Heart right ventricle (tissue), 16 donors: Measurements from ENCODE around the gene KREMEN1. TPM values are rescaled to one million over a fixed set of nuclear protein-coding genes. Genes with fewer than 3 reads are reported as not detected.
"Not testable (repeated sequence)": the region's sequence is repeated elsewhere in the genome, so short reads cannot be mapped to it uniquely, and the experiment has no call there.

ENCODE experiments used
- ATAC-seq, 8 donors: fragments of 200-7000 bp; cut with Tn5 transposase; one replicate each; pipeline ENCODE4 v1.9.1; 2020; ENCODE audit warnings: mild to moderate bottlenecking in 8 of 8, moderate library complexity in 8 of 8, moderate number of reproducible peaks in 1 of 8
- DNase-seq, 2 donors: peaks; one replicate each; pipeline ENCODE4 v3.0.0-alpha.2; 2020
- H3K27ac ChIP-seq, 10 donors: fragments of 200-600 bp; sonication (generic) in 2 of 10; one replicate each; pipeline versions ENCODE4 v1.5.0 to v1.8.0; 2020 to 2022; ENCODE audit warnings: mild to moderate bottlenecking in 3 of 10
- H3K27me3 ChIP-seq, 7 donors: fragments of 200-600 bp; one replicate each; pipeline ENCODE4 v1.8.0; 2021 to 2022; ENCODE audit warnings: mild to moderate bottlenecking in 2 of 7
- H3K36me3 ChIP-seq, 9 donors: fragments of 200-600 bp; sonication (generic) in 1 of 9; one replicate each; pipeline versions ENCODE4 v1.5.0 to v1.8.0; 2020 to 2022; ENCODE audit warnings: mild to moderate bottlenecking in 2 of 9
- H3K4me1 ChIP-seq, 9 donors: fragments of 200-600 bp; sonication (generic) in 1 of 9; one replicate each; pipeline versions ENCODE4 v1.5.0 to v1.8.0; 2020 to 2022; ENCODE audit warnings: mild to moderate bottlenecking in 4 of 9
- H3K4me3 ChIP-seq, 10 donors: fragments of 200-600 bp; sonication (generic) in 2 of 10; one replicate each; pipeline versions ENCODE4 v1.5.0 to v1.8.0; 2020 to 2022; ENCODE audit warnings: mild to moderate bottlenecking in 7 of 10, moderate library complexity in 2 of 10
- H3K9me3 ChIP-seq, 11 donors: fragments of 200-600 bp in 10 of 11; sonication (generic) in 2 of 11; one replicate each; pipeline versions ENCODE4 v1.5.0 to v1.8.0; 2013 to 2022; ENCODE audit warnings: mild to moderate bottlenecking in 2 of 11, control low read depth in 1 of 11, moderate library complexity in 1 of 11
- CTCF ChIP-seq, 9 donors: fragments of 200-600 bp; sonication (generic) in 2 of 9; IDR thresholded peaks; one replicate each; pipeline versions ENCODE4 v1.5.0 to v1.8.0; 2021 to 2022; ENCODE audit warnings: antibody characterized with exemption in 9 of 9, mild to moderate bottlenecking in 5 of 9, moderate library complexity in 1 of 9
- WGBS, 2 donors: extraction: QIAGEN DNeasy Blood & Tissue Kit; methylation state at CpG; one replicate each; pipeline ENCODE4 v1.1.7; 2013; ENCODE audit warnings: inconsistent platforms in 1 of 2; 5-methylcytosine and 5-hydroxymethylcytosine counted together
- intact Hi-C, 10 donors: fragments of 100-400 bp; cut with DNase I; formaldehyde crosslinking; loops; one replicate each; pipeline versions ENCODE4 v1.11.1 to v1.14.2; 2022
- polyA plus RNA-seq, 2 donors: library from polyadenylated mRNA; stranded (reverse); fragments of 200-250 nt; gene quantifications; one replicate each; pipeline ENCODE4 v1.2.3, GENCODE V29; 2013
- total RNA-seq, 10 donors: library from RNA; stranded (reverse); fragmentation: NEBNext Ultra II Directional in 3 of 10; extraction: Animal tissue kit (Norgen Biotek cat#: 25700) in 3 of 10; gene quantifications; one replicate each; pipeline versions ENCODE4 v1.2.1 to v1.2.4, GENCODE V29; 2021 to 2023
- donor health status: Arrhythmogenic right ventricular cardiomyopathy.
- donor health status: ischemic (EF 13 %, LVEDD 7.1; RV severe dilation, severe dysfunction).
- donor health status: healthy with polysubstance abuse.
- donor health status: DM: no; HTN: yes; CAD: no.
- donor health status: DM: no; HTN: no; CAD: no.
- donor health status: ischemic (EF 25% LVEDD 6.9; RV normal size, moderate dysfunction).
- donor health status: ischemic (EF 25% LVEDD 5.7; RV mildly dilated, moderate dysfunction).
- donor health status: healthy.
- donor health status: DM: yes; HTN: yes; CAD: no.
- donor health status: Ischemic cardiomyopathy.
- donor health status: ischemic (EF 35%, LVEDD 5.7; RV mildly dilated, moderate dysfunction).
- donor health status: nonischemic (EF 11% LVEDD 7.7; RV severe dilation, severe dysfunction).
- donor health status: DM: yes; HTN: yes; CAD: no.
- donor health status: PGD.
- donor health status: ischemic (EF 29% LVEDD 5.4; RV normal size, mild dysfunction).
- donor health status: nonischemic (EF 23%, LVEDD 6.1; RV moderate dilation, normal function).

Gene KREMEN1
- total and polyA plus RNA-seq, 12 donors = 7.4 to 46.3 (median 36.5) TPM

DNA sequence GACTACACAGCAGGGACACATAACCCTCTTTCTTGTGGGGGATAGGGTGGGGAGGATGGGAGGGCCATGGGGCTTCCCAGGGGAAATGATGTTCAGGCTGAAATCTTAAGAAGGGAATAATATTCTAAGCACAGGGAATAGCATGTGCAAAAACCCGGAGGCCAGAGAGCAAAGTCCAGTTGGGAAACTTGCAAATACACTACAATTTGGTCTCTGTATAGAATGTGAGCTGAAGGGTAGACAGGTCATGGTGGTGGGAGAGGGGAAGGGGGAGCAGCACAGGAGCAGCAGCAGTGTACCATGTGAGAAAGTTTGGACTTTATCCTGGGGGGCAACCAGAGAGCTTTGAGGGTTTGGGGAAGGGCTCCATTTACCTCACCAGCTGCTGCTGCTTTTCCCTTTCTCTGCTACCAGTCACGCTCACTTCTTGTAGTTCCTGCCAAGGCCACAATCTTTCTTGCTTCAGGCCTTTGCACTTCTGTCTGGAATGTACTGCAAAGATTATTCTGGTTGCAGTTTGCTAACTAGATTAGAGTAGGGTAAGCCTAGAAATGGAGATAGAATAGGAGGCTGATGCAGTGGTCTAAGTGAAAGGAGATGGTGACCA, 43.0 kb downstream of the KREMEN1 start:
- ATAC-seq (peak in 3 of 8 donors; percentile 13 to 37 (median 22)), DNase-seq (no peak)
- Histone ChIP-seq H3K4me3 (no peak overlapping the region), H3K27me3 (no peaks in the 10 kb centered on the region), H3K27ac (peak overlapping the region in 1 of 10 donors; percentile 19), H3K4me1 (peaks cover 0 to 11% (median 7%) of the 10 kb centered on the region in 9 donors), H3K36me3 (no peaks in the 10 kb centered on the region), H3K9me3 (peaks cover 0 to 4% (median 0%) of the 10 kb centered on the region in 11 donors)
- TF ChIP-seq CTCF (IDR thresholded peaks at IDR 0.05) = no peak
- WGBS, 2 donors = 78 to 90% methylated on average over 2 of the region's 2 CpGs
- intact Hi-C loops = loop anchor here in 1 of 10 donors (5.0 kb wide), 1 partner anchor 1007 kb away; no protein-coding TSS in a partner anchor

- Histone ChIP-seq H3K9me3 (peaks cover 0 to 4% (median 0%) of the 10 kb centered on the region in 11 donors), H3K4me1 (peaks cover 0 to 11% (median 7%) of the 10 kb centered on the region in 9 donors), H3K36me3 (peaks cover 0 to 6% (median 0%) of the 10 kb centered on the region in 9 donors), H3K4me3 (no peak overlapping the region), H3K27ac (peak overlapping the region in 1 of 10 donors; percentile 75), H3K27me3 (no peaks in the 10 kb centered on the region)
- intact Hi-C loops = loop anchor here in 1 of 10 donors (5.0 kb wide), 1 partner anchor 1006 kb away; no protein-coding TSS in a partner anchor
- no peak for DNase-seq
- ATAC-seq = no peak
- 97 to 99% methylated on average over 3 of the region's 3 CpGs for WGBS, 2 donors
- no peak for TF ChIP-seq CTCF (IDR thresholded peaks at IDR 0.05)
Measured at GRCh38 chr22:29116397-29117123, 43.7 kb downstream of the KREMEN1 start.

DNA sequence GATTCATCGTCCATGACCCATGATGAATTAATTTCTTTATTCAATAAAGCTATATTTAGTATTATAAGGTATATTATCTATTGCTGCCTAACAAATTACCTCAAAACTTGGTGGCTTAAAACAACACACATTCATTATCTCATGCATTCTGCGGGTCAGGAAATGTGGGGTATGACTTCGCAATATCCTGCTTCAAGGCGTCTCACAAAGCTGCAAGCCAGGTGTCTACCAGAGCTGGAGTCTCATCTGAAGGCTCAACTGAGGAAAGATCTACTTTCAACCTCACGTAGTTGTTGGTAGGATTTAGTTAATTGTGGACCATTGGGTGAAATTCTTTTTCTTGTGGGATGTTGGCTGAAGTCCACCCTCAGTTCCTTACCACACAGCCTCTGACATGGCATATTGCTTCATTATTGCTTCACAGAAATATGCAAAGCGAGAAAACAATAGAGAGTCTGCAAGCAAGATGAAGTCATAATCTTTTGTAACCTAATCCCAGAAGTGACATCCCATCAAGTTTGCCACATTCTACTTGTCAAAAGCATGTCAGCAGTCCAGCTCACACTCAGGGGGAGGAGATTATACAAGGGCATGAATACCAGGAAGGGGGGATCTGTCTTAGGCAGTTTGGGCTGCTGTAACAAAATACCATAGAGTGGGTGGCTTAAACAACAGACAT, 45.1 kb downstream of the KREMEN1 start:
- Histone ChIP-seq H3K27me3 (no peaks in the 10 kb centered on the region), H3K36me3 (peaks cover 0 to 19% (median 0%) of the 10 kb centered on the region in 9 donors), H3K27ac (peak overlapping the region in 1 of 10 donors; percentile 75), H3K4me3 (no peak overlapping the region), H3K9me3 (peaks cover 0 to 4% (median 0%) of the 10 kb centered on the region in 11 donors), H3K4me1 (peaks cover 0 to 11% (median 7%) of the 10 kb centered on the region in 9 donors)
- 90% methylated on average over 6 of the region's 6 CpGs for WGBS, 2 donors
- TF ChIP-seq CTCF (IDR thresholded peaks at IDR 0.05) = no peak
- ATAC-seq (peak in 1 of 8 donors; percentile 45), DNase-seq (no peak)
- intact Hi-C loops = loop anchor here in 1 of 10 donors (5.0 kb wide), 1 partner anchor 1004 kb away; no protein-coding TSS in a partner anchor

DNA sequence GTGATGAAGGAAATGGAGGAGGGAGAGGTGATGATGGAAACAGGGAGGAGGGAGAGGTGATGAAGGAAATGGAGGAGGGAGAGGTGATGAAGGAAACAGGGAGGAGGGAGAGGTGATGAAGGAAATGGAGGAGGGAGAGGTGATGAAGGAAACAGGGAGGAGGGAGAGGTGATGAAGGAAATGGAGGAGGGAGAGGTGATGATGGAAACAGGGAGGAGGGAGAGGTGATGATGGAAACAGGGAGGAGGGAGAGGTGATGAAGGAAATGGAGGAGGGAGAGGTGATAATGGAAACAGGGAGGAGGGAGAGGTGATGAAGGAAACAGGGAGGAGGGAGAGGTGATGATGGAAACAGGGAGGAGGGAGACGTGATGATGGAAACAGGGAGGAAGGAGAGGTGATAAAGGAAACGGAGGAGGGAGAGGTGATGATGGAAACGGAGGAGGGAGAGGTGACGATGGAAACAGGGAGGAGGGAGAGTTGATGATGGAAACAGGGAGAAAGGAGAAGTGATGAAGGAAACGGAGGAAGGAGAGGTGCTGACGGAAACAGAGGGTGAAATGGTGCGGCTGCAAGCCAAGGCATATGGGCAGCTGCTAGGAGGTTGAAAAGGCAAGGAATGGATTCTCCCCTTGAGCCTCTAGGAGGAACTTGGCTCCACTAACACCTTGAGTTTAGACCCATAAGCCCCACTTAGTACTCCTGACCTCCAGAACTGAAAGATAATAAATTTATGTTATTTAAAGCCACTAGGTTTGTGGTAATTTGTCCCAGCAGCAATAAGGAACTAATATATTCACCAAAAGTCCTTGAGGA, 47.5 kb downstream of the KREMEN1 start:
- 87 to 90% methylated on average over 6 of the region's 7 CpGs for WGBS, 2 donors
- H3K9me3 ChIP-seq, H3K4me3 ChIP-seq, ATAC-seq, H3K27me3 ChIP-seq, DNase-seq, H3K27ac ChIP-seq, intact Hi-C loops: not testable (repeated sequence)
- H3K4me1 ChIP-seq = peaks cover 0 to 11% (median 7%) of the 10 kb centered on the region in 9 donors
- peaks cover 0 to 37% (median 0%) of the 10 kb centered on the region in 9 donors for H3K36me3 ChIP-seq
